ENCODE measurements around the gene D2HGDH. TPM values are rescaled to one million over a fixed set of nuclear protein-coding genes. Genes with fewer than 3 reads are reported as not detected.
A peak's percentile ranks its signal among the peaks of the same experiment; 100 is the strongest.

Gene D2HGDH
- total and polyA plus RNA-seq, 2 of the 13 experiments (the other 11 are each of a cell fraction or from before 2014, with no cell fraction given), result 19.2 to 20.3 TPM

DNA sequence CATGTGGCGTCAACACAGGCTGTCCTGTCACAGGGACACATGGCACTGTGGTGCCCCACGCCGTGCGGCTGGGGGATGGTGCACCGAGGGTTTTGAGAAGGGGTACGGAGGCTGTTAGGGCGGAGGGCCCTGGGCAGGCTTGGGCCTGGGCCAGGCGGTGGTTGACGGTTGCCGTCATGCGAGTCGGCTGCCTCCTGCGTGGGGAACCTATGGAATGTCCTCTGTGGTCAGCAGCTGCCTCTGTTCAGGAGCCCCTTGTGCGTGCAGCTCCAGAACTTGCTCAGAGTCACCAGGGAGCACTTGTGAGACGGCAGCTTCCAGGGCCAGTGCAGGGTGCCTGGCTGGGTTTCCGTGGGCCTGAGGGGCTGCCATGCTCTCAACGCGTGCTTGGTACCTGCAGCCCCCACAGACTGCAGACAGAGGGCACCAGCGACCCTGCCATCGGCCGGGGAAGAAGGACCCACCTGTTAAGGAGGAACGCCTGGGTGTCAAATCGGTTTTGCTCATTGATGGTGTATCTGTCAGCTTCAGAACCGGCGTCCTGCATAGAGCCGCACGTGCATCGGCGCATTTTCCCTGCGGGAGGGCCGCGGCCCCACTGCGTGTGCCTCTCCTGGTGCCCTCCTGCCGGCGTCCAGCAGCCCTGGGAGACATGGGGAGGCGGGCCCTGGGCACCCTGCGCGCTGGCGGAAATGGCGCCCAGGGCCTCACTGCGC is 10.0 kb upstream of the D2HGDH start (continued):
- TF ChIP-seq, protein P1, sequence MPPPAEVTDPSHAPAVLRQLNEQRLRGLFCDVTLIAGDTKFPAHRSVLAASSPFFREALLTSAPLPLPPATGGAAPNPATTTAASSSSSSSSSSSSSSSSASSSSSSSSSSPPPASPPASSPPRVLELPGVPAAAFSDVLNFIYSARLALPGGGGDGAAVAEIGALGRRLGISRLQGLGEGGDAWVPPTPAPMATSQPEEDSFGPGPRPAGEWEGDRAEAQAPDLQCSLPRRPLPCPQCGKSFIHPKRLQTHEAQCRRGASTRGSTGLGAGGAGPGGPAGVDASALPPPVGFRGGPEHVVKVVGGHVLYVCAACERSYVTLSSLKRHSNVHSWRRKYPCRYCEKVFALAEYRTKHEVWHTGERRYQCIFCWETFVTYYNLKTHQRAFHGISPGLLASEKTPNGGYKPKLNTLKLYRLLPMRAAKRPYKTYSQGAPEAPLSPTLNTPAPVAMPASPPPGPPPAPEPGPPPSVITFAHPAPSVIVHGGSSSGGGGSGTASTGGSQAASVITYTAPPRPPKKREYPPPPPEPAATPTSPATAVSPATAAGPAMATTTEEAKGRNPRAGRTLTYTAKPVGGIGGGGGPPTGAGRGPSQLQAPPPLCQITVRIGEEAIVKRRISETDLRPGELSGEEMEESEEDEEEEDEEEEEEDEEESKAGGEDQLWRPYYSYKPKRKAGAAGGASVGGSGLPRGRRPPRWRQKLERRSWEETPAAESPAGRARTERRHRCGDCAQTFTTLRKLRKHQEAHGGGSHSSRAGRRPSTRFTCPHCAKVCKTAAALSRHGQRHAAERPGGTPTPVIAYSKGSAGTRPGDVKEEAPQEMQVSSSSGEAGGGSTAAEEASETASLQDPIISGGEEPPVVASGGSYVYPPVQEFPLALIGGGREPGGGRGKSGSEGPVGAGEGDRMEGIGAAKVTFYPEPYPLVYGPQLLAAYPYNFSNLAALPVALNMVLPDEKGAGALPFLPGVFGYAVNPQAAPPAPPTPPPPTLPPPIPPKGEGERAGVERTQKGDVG (CRISPR knock-in tag; IDR thresholded peaks at IDR 0.05; ENCODE audit: borderline replicate concordance), result peak; percentile 76; the same call in 1 of the 2 replicates
- TF ChIP-seq, protein P2, sequence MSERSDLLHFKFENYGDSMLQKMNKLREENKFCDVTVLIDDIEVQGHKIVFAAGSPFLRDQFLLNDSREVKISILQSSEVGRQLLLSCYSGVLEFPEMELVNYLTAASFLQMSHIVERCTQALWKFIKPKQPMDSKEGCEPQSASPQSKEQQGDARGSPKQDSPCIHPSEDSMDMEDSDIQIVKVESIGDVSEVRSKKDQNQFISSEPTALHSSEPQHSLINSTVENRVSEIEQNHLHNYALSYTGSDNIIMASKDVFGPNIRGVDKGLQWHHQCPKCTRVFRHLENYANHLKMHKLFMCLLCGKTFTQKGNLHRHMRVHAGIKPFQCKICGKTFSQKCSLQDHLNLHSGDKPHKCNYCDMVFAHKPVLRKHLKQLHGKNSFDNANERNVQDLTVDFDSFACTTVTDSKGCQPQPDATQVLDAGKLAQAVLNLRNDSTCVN (CRISPR knock-in tag; IDR thresholded peaks at IDR 0.05; ENCODE audit: borderline replicate concordance), result no peak
- TF ChIP-seq, protein P3, sequence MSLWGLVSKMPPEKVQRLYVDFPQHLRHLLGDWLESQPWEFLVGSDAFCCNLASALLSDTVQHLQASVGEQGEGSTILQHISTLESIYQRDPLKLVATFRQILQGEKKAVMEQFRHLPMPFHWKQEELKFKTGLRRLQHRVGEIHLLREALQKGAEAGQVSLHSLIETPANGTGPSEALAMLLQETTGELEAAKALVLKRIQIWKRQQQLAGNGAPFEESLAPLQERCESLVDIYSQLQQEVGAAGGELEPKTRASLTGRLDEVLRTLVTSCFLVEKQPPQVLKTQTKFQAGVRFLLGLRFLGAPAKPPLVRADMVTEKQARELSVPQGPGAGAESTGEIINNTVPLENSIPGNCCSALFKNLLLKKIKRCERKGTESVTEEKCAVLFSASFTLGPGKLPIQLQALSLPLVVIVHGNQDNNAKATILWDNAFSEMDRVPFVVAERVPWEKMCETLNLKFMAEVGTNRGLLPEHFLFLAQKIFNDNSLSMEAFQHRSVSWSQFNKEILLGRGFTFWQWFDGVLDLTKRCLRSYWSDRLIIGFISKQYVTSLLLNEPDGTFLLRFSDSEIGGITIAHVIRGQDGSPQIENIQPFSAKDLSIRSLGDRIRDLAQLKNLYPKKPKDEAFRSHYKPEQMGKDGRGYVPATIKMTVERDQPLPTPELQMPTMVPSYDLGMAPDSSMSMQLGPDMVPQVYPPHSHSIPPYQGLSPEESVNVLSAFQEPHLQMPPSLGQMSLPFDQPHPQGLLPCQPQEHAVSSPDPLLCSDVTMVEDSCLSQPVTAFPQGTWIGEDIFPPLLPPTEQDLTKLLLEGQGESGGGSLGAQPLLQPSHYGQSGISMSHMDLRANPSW (CRISPR knock-in tag; IDR thresholded peaks at IDR 0.05; ENCODE audit: borderline replicate concordance), result no peak
- no peak for TF ChIP-seq KLF11 (CRISPR knock-in tag; IDR thresholded peaks at IDR 0.05)
- TF ChIP-seq CBX1 (IDR thresholded peaks at IDR 0.05; ENCODE audit: low read depth), result no peak
- TF ChIP-seq ZKSCAN1 (IDR thresholded peaks at IDR 0.05; ENCODE audit: low read length), result peak; percentile 80
- TF ChIP-seq IRF2 (CRISPR knock-in tag; IDR thresholded peaks at IDR 0.05), result 0 out of 2 replicates have a peak, but pooled peaks have one; percentile 17
- TF ChIP-seq ZNF768 (CRISPR knock-in tag; IDR thresholded peaks at IDR 0.05), result no peak; the same call in 1 of the 2 replicates
- 0 out of 2 replicates have a peak, but pooled peaks have one; percentile 25 for TF ChIP-seq HOXA3 (CRISPR knock-in tag; IDR thresholded peaks at IDR 0.05)
- no peak for TF ChIP-seq ZNF616 (CRISPR knock-in tag; IDR thresholded peaks at IDR 0.05; ENCODE audit: low read depth)
- TF ChIP-seq, protein P4, sequence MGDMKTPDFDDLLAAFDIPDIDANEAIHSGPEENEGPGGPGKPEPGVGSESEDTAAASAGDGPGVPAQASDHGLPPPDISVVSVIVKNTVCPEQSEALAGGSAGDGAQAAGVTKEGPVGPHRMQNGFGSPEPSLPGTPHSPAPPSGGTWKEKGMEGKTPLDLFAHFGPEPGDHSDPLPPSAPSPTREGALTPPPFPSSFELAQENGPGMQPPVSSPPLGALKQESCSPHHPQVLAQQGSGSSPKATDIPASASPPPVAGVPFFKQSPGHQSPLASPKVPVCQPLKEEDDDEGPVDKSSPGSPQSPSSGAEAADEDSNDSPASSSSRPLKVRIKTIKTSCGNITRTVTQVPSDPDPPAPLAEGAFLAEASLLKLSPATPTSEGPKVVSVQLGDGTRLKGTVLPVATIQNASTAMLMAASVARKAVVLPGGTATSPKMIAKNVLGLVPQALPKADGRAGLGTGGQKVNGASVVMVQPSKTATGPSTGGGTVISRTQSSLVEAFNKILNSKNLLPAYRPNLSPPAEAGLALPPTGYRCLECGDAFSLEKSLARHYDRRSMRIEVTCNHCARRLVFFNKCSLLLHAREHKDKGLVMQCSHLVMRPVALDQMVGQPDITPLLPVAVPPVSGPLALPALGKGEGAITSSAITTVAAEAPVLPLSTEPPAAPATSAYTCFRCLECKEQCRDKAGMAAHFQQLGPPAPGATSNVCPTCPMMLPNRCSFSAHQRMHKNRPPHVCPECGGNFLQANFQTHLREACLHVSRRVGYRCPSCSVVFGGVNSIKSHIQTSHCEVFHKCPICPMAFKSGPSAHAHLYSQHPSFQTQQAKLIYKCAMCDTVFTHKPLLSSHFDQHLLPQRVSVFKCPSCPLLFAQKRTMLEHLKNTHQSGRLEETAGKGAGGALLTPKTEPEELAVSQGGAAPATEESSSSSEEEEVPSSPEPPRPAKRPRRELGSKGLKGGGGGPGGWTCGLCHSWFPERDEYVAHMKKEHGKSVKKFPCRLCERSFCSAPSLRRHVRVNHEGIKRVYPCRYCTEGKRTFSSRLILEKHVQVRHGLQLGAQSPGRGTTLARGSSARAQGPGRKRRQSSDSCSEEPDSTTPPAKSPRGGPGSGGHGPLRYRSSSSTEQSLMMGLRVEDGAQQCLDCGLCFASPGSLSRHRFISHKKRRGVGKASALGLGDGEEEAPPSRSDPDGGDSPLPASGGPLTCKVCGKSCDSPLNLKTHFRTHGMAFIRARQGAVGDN (CRISPR knock-in tag; IDR thresholded peaks at IDR 0.05), result peak; percentile 46
- no peak for TF ChIP-seq ZNF501 (CRISPR knock-in tag; IDR thresholded peaks at IDR 0.05)
- TF ChIP-seq TGIF2 (CRISPR knock-in tag; IDR thresholded peaks at IDR 0.05), result no peak
- TF ChIP-seq, protein P5, sequence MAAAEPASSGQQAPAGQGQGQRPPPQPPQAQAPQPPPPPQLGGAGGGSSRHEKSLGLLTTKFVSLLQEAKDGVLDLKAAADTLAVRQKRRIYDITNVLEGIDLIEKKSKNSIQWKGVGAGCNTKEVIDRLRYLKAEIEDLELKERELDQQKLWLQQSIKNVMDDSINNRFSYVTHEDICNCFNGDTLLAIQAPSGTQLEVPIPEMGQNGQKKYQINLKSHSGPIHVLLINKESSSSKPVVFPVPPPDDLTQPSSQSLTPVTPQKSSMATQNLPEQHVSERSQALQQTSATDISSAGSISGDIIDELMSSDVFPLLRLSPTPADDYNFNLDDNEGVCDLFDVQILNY (CRISPR knock-in tag; conservative IDR thresholded peaks at IDR 0.05), result no peak

All from HepG2 (cell line).